MG63 (cell line): Measurements from ENCODE around the gene SH2D2A. TPM values are rescaled to one million over a fixed set of nuclear protein-coding genes. Genes with fewer than 3 reads are reported as not detected.

Source experiments
- DNase-seq: peaks from one replicate; pipeline ENCODE4 v3.0.0-alpha.2; 2020
- H3K27me3 ChIP-seq: fragments of 250-450 bp; sonication (Bioruptor Pico); 2 replicates; pipeline ENCODE4 v1.5.1; 2020; ENCODE audit warnings: mild to moderate bottlenecking, moderate library complexity
- H3K36me3 ChIP-seq: fragments of 250-450 bp; sonication (Bioruptor Pico); 2 replicates; pipeline ENCODE4 v1.5.1; 2020; ENCODE audit warnings: mild to moderate bottlenecking, moderate library complexity
- H3K4me3 ChIP-seq: fragments of 250-450 bp; sonication (Bioruptor Pico); 2 replicates; pipeline ENCODE4 v1.5.1; 2020; ENCODE audit warnings: mild to moderate bottlenecking, moderate library complexity
- H3K9me3 ChIP-seq: fragments of 250-450 bp; sonication (Bioruptor Pico); 2 replicates; pipeline ENCODE4 v1.5.1; 2020; ENCODE audit warnings: mild to moderate bottlenecking, moderate library complexity
- total RNA-seq: library from RNA; depleted of rRNA; stranded (reverse); fragments of >200 nt; shearing (Covaris generic); gene quantifications from 2 replicates; pipeline ENCODE4 v1.2.3, GENCODE V29; 2014; ENCODE audit warnings: low replicate concordance; rRNA removed

SH2D2A gene
- not detected in 2 replicates for total RNA-seq

DNA sequence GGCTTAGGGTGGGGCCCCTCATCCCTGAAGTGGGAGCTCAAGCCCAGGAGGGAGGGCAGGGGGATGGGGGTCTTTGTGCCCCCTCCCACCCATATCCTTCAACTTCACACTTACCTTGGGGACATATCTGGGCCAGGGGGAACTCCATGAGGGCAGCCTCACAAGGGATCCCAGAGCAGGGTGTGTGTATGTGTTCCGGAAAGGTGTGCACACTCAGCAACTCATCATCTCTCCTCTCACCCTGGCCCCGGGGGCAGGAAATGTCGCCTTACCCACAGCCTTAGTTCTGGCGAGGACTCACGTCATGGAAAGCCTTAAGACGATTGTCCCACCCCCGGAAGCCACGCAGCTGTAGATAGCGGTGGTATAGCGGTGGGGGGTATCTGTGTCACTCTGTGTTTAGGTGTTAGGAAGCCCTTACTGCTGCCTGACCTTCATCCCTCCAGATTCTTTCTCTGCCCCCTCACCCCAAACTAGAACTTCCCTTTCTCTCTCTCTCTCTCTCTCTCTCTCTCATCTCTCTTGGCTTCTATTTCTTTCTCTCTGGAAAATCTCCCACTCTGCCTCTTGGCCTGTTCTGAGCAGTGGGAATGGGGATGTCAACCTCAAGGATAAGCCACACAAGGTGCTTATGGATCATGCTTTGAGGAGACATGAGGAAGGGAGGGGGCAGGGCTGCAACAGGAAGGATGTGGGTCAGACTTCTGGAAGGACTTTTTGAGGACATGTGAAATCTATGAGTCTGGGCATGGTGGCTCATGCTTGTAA lies at the start of gene SH2D2A:
Gene SH2D2A (minus strand): TSS at position 288 of the 768 bp plus-strand sequence. CDS start 140 bp downstream, at position 148.
- Histone ChIP-seq H3K4me3 (no peak within 1 kb of the TSS), H3K9me3 (no peaks in the 10 kb centered on the region), H3K27me3 (peaks cover 3% of the 10 kb centered on the region; the same call in 1 of the 2 replicates), H3K36me3 (no peaks in the 10 kb centered on the region)
- DNase-seq = no peak

DNA sequence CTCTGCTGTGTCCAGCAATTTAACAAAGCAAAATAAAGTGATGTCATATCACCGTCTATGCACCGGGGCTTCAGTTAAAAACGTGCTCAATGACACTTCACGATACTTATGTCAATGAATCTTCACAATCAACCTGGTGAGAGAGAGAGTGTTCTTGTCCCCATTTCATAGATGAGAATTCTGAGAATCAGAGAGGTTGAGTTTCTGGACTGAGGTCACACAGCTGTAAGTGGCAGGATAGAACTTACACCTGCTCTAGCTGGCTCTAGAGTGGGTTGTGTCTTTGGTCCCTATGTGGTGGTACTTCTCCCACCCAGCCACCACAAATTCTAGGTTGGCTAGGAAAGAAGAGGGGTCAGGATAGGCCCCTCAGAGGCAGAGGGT lies 49.2 kb upstream of the SH2D2A start:
- DNase-seq = no peak
- no peaks in the 10 kb centered on the region for H3K9me3 ChIP-seq
- H3K4me3 ChIP-seq = no peak overlapping the region
- no peaks in the 10 kb centered on the region for H3K36me3 ChIP-seq
- H3K27me3 ChIP-seq = peaks cover 8% of the 10 kb centered on the region

DNA sequence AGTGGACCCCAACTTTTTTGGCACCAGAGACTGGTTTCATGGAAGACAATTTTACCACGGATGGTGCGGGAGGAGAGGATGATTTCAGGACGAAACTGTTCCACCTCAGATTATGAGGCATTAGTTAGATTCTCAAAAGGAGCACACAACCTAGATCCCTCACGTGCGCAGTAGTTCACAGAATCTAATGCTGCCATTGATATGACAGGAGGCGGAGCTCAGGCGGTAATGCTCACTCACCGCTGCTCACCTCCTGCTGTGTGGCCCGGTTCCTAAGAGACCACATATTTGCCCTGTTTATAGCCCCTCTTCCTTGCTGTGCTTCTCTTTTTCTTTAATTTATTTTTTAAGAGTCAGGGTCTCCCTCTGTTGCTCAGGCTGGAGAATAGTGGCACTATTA lies 48.6 kb upstream of the SH2D2A start:
- H3K4me3 ChIP-seq = no peak overlapping the region
- H3K36me3 ChIP-seq = no peaks in the 10 kb centered on the region
- no peak for DNase-seq
- no peaks in the 10 kb centered on the region for H3K9me3 ChIP-seq
- H3K27me3 ChIP-seq = peaks cover 13% of the 10 kb centered on the region

DNA sequence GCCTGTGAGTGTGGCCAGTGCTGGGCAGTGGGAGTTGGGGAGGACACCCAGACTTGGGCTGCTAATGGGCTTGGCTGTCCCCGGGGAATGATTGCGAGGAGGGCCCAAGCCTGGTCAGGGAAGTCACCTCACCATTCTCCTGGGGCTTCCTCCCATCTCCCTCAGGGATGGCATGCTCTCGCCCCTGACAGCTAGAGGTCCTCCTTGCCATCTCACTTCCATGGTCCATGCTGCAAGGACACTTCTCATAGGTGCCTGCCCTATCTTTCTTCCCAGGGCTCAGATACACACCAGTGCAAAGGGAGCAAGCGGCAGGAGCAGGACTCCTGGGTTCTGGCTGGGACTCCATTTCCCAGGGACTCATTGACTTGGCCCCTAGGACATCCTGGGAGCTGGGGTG lies 48.1 kb upstream of the SH2D2A start:
- H3K4me3 ChIP-seq = no peak overlapping the region
- peaks cover 18% of the 10 kb centered on the region for H3K27me3 ChIP-seq
- no peaks in the 10 kb centered on the region for H3K9me3 ChIP-seq
- no peak for DNase-seq
- H3K36me3 ChIP-seq = no peaks in the 10 kb centered on the region

DNA sequence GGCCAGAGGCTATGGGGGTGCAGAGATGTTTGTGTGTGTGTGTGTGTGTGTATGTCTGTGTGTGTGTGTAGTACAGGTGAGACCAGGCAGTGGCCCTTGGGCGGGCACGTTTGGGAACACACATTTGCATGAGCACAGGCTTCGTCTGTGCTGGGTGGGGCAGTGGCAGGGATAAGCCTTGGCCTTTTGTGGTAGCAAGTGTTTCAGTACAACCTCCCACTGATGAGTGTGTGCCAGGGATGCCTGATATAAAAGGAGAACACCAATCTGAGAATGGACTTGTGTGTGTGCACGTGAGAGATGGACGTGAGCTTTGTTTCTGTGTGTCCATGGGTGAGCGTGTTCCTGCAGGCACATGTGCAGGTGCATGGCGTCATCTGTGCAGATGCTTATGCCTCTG lies 47.0 kb upstream of the SH2D2A start:
- H3K9me3 ChIP-seq = no peaks in the 10 kb centered on the region
- peaks cover 28% of the 10 kb centered on the region for H3K27me3 ChIP-seq
- DNase-seq = no peak
- no peak overlapping the region for H3K4me3 ChIP-seq
- no peaks in the 10 kb centered on the region for H3K36me3 ChIP-seq

DNA sequence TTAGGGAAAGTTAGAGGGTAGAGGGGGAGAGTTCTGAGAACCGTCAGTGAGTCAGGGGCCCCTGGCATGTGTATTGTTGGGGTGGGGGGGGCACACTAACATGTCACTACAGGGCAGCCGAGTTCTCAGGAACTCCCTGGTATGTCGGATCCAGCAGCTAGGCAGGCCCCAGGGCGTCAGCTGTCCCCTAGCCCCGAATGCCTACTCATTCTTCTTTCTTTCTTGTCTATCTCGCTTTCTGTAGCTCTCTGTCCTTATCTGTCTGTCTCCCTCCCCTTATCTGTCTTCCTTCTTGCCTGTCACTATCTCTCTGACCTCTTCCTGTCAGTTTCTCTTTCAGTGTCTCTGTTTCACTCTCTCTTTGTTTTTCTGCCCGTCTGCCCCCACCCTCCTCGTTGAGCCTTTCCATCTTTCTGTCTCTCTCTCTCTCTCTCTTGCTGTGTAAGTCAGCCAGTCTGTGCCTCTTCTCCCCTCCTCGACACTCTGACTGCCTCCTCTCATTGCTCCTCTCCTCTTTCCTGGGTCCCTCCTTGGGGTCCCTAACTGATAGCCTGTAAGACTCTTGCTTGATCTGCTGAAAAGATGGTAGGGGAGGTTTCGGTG lies 46.5 kb upstream of the SH2D2A start:
- H3K27me3 ChIP-seq = peaks cover 32% of the 10 kb centered on the region
- H3K9me3 ChIP-seq = no peaks in the 10 kb centered on the region
- no peaks in the 10 kb centered on the region for H3K36me3 ChIP-seq
- DNase-seq = no peak
- H3K4me3 ChIP-seq = no peak overlapping the region

DNA sequence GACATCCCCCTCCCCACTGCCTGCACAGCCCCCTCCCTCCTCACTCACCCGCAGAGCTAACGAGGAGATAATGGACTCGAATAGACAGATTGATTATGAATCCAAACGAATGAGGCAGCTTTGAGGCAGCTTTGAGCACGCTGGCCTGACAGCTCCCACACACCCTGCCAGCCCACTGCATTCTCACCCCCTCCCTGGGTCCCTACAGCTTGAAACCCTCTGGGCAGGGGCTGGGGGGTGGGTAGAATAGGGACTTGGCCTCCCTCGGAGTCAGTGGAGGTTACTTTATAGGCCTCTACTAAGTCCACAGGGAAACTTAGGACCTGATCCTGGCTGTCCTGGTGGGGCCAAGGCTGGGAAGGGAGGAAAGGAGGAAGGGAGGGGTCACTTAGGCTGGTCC lies 45.9 kb upstream of the SH2D2A start:
- Histone ChIP-seq H3K36me3 (no peaks in the 10 kb centered on the region), H3K9me3 (no peaks in the 10 kb centered on the region), H3K27me3 (peaks cover 32% of the 10 kb centered on the region), H3K4me3 (no peak overlapping the region)
- DNase-seq = no peak

DNA sequence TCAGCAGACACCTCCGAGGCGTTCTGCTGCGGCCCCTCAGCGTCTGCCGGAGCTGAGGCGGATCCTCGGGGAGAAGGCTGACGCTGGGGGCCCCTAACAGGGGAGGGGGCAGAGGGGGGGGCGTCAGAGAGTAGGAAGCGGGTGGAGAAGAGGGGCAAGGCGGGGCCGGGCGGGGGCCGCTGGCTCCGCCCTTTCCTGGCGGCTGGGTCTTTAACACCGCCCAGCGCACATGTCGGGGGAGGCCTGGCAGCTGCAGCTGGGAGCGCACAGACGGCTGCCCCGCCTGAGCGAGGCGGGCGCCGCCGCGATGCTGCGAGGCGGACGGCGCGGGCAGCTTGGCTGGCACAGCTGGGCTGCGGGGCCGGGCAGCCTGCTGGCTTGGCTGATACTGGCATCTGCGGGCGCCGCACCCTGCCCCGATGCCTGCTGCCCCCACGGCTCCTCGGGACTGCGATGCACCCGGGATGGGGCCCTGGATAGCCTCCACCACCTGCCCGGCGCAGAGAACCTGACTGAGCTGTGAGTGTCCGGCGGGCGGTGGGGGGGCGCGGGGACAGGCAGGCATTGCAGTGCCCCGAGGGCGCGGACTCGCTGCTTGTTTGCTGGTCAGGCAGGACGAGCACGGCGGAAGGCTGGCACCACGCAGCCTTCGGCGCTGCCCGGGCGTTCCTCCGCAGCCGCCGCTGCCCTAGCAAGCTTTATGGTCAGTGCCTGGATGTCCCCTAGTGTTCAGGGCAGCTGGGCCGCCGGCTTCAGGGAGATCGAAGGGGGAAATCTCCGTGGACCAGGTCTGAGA lies 44.2 kb upstream of the SH2D2A start, which contains the start of gene NTRK1:
Gene NTRK1 (plus strand): TSS at position 238 of the 796 bp plus-strand sequence. CDS start 70 bp downstream, at position 308.
- peaks cover 32% of the 10 kb centered on the region for H3K27me3 ChIP-seq
- H3K4me3 ChIP-seq = peak within 1 kb of the TSS; percentile 34
- peak; percentile 67 for DNase-seq
- no peaks in the 10 kb centered on the region for H3K36me3 ChIP-seq
- no peaks in the 10 kb centered on the region for H3K9me3 ChIP-seq

DNA sequence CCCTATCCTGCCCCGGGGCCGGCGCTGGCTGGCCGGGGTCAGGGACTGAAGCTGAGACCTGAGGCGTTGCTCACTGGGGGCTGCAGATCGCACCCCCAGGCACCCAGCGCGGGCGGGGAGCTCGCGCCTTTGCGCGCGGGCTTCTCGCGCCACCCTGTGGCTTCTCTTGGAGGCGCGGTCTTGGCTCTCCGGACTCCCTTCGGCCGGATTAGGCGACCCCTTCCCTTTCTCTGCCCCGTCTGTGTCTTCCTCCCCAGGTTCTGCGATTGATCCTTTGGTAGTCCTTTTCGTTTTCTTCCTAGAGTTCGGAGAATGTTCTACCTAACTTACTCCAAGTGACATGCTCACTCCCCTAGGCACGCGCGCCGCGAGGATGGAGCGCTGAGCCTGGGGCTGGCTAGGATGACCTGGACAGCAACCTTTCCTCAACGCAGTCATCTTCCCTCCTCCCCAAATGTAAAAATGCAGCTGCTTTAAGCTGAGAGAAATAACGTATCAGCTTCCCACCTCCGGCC lies 43.5 kb upstream of the SH2D2A start:
- no peaks in the 10 kb centered on the region for H3K36me3 ChIP-seq
- H3K4me3 ChIP-seq = peak overlapping the region; percentile 34
- peak; percentile 46 for DNase-seq
- peaks cover 32% of the 10 kb centered on the region for H3K27me3 ChIP-seq
- no peaks in the 10 kb centered on the region for H3K9me3 ChIP-seq

DNA sequence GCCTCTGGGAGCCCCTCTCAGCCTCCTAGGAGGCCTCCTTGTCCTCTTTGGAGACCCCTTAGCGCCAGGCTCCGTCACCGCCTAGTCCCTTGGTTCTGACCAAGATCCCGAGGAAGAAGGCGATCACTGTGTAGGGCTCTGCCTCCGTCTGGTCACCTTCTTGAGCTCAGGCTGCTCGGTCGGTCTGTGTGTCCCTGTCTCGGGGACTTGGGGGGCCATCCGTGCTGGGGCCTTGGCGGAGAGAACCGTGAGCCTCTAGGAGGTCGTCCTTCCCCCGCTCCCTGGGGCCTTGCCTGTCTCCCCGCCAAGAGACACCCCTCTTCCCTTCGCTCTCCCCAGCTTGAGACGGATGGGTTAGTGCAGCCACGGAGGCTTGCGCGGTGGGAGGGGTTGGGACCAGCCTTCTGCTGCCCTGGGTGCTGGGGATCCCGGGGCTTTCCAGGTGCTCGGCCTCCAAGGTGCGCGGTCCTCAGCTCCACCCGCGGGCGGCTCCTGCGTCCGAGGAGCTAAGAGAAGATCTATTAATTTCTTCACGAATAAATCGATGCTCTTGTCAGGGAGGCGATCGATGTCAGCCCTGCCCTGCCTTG lies 43.0 kb upstream of the SH2D2A start:
- H3K4me3 ChIP-seq = peak overlapping the region; percentile 34
- peaks cover 32% of the 10 kb centered on the region for H3K27me3 ChIP-seq
- DNase-seq = no peak
- no peaks in the 10 kb centered on the region for H3K9me3 ChIP-seq
- H3K36me3 ChIP-seq = no peaks in the 10 kb centered on the region

DNA sequence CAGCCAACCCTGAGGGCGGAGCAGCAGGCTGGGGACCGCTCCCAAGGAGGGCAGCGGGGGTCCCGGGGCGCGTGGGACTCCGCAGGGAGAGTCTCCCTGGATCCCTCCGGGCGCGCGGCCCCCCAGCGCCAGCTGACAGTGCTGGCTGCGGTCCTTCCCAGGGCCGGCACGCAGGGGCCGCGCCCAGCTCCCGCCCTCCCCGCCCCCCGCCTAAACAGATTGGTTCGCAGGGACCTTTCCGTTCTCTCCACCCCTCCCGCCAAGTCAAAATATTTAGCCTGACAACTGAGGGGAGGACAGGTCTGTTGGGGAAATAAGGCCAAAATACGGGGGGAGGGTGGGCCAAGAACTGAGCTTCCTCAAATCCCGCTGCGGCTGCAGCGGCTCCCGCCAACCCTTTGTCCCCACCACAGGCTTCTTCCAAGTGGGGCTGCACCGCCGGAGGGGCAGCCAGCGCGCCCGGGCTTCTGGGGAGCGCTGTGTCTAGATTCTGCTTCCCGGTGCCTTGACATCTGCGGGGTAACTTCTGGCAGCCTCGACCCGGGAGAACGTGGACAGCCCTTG lies 42.4 kb upstream of the SH2D2A start, which contains the start of gene INSRR:
Gene INSRR (minus strand): TSS at position 159 of the 564 bp plus-strand sequence. CDS start 496 bp downstream, outside the sequence.
- DNase-seq = no peak
- Histone ChIP-seq H3K9me3 (no peaks in the 10 kb centered on the region), H3K27me3 (peaks cover 32% of the 10 kb centered on the region), H3K4me3 (peak within 1 kb of the TSS; percentile 34), H3K36me3 (no peaks in the 10 kb centered on the region)

DNA sequence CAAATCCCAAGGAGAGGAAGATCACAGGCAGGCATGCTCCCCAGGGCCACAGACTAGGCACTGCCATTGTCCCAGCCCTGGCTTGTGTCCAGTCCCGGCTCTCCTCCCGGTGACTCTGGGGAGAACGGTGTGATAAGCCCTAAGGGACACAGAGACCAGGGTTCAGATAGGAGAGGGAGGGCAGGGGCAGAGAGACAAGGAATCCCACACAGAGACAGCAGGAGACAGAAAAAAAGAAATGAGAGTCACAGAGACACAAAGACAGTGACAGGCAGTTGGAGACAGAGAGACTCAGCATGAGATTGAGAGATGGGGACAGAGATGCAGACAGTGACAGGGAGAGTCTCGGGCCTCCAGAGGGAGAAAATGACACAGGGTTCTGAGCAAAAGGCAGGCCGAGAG lies 41.9 kb upstream of the SH2D2A start:
- DNase-seq = no peak
- no peaks in the 10 kb centered on the region for H3K36me3 ChIP-seq
- no peak overlapping the region for H3K4me3 ChIP-seq
- peaks cover 32% of the 10 kb centered on the region for H3K27me3 ChIP-seq
- no peaks in the 10 kb centered on the region for H3K9me3 ChIP-seq

DNA sequence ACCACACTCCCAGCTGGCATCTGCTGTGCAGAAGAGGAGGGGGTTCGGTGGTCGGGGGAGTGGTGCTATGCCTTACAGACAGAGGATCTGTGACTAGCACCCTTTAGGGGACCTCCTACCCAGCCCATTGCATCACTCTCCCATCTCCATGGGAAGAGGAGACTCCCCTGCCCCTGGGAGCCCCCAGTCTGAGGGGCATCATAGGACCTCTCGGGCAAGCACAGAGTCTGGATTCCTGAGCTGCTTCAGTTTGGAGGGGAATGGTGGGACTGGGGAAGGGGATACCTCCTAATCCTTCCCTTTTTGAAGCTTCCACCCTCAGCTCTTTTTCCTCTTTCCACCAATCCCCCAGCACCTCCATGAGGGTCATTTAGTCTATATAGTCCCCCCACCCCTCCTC lies 40.9 kb upstream of the SH2D2A start:
- H3K27me3 ChIP-seq = peaks cover 32% of the 10 kb centered on the region
- no peak overlapping the region for H3K4me3 ChIP-seq
- DNase-seq = no peak
- no peaks in the 10 kb centered on the region for H3K9me3 ChIP-seq
- no peaks in the 10 kb centered on the region for H3K36me3 ChIP-seq

DNA sequence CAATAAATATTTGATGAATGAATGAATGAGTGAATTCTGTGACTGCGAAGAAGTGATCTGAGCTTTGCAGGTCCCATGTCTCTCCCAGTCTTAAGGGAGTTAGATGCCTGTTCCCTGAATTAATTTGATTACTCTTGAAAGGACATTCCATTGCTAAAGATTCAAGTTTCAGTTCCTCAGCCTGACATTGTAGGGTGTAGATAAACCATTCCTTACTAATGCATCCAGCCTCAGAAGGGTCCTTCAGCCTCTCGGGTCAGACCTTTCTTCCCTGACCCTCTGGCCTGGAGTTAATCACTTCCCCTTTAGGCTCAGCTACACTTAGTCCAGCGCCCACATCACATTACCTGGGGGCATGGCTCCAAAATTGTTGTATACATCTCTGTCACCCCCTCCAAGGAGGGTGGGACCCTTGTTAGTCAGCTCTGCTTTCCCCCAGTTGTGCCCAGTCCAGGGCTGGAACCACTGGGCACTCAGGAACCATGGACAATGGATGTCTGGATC lies 39.7 kb upstream of the SH2D2A start:
- H3K9me3 ChIP-seq = no peaks in the 10 kb centered on the region
- no peaks in the 10 kb centered on the region for H3K36me3 ChIP-seq
- no peak overlapping the region for H3K4me3 ChIP-seq
- no peak for DNase-seq
- H3K27me3 ChIP-seq = peaks cover 28% of the 10 kb centered on the region

DNA sequence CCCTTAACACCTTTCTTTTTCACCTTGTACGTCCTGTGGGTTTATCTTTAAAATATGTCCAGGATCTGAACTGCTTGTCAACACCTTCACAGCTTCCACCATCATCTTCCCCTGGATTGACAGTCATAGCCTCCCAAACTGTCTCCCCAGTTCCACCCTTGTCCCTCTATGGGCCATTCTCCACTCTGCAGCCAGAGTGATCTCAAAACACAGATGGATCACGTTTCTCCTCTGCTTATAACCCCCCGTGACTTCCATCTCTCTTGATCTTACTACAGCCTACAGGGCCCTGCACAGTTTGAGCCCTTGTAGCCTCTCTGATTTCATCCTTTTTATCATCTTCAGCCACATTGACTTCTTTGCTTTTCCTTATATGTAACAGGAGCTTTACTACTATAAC lies 38.0 kb upstream of the SH2D2A start:
- Histone ChIP-seq H3K36me3 (no peaks in the 10 kb centered on the region), H3K9me3 (no peaks in the 10 kb centered on the region), H3K27me3 (peaks cover 12% of the 10 kb centered on the region), H3K4me3 (no peak overlapping the region)
- DNase-seq = no peak

DNA sequence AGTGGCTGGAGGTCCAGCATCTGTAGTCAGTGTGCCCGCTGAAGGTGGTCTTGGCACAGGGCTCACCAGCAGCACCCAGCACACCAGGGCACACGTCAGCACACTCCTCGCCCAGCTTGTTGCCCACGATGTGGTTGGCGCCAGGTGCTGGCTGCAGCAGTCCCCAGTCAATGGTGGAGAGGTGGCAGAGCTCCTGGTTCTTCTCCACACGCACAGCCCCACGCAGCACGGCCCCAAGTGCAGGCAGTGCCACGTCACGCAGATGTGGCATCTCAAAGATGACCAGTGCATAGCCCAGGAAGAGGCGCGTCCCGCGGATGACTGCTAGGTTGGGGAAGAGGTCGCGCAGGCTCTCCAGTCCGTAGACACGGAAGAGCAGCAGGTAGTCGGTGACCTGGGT lies 37.1 kb upstream of the SH2D2A start:
- no peak overlapping the region for H3K4me3 ChIP-seq
- H3K27me3 ChIP-seq = peaks cover 5% of the 10 kb centered on the region
- H3K36me3 ChIP-seq = no peaks in the 10 kb centered on the region
- no peaks in the 10 kb centered on the region for H3K9me3 ChIP-seq
- no peak for DNase-seq
